Osteocyte (in vitro differentiated cells): Measurements from ENCODE around the gene FMNL2. TPM values are rescaled to one million over a fixed set of nuclear protein-coding genes. Genes with fewer than 3 reads are reported as not detected.

ENCODE experiments used
- DNase-seq: peaks from one replicate; pipeline ENCODE4 v3.0.0; 2021; ENCODE audit warnings: mixed read lengths; ENCODE audit not compliant: unreplicated experiment; ENCODE audit errors: extremely low spot score
- H3K27ac Mint-ChIP-seq: one replicate; pipeline ENCODE4 v1.8.0; 2021; ENCODE audit warnings: mild to moderate bottlenecking, mixed read lengths; ENCODE audit not compliant: unreplicated experiment
- H3K27me3 Mint-ChIP-seq: one replicate; pipeline ENCODE4 v1.8.0; 2021; ENCODE audit warnings: mixed read lengths; ENCODE audit not compliant: unreplicated experiment
- H3K36me3 Mint-ChIP-seq: one replicate; pipeline ENCODE4 v1.8.0; 2021; ENCODE audit warnings: mixed read lengths; ENCODE audit not compliant: unreplicated experiment
- H3K4me1 Mint-ChIP-seq: one replicate; pipeline ENCODE4 v1.8.0; 2021; ENCODE audit warnings: mixed read lengths; ENCODE audit not compliant: unreplicated experiment
- H3K4me3 Mint-ChIP-seq: one replicate; pipeline ENCODE4 v1.8.0; 2021; ENCODE audit warnings: mild to moderate bottlenecking, moderate library complexity, mixed read lengths; ENCODE audit not compliant: unreplicated experiment
- H3K9me3 Mint-ChIP-seq: one replicate; pipeline ENCODE4 v1.8.0; 2021; ENCODE audit warnings: mixed read lengths; ENCODE audit not compliant: unreplicated experiment
- CTCF ChIP-seq: fragments of 200-600 bp; sonication (generic); IDR thresholded peaks from 2 replicates; pipeline ENCODE4 v1.5.0; 2021; ENCODE audit warnings: antibody characterized with exemption, mild to moderate bottlenecking, moderate library complexity
- total RNA-seq: library from RNA; stranded (reverse); gene quantifications from 2 replicates; pipeline ENCODE4 v1.2.1, GENCODE V29; 2021

Gene FMNL2
- total RNA-seq, 1 donor from 2014 or later, result 45.3 TPM

- Mint-ChIP-seq H3K27me3 (no peaks in the 10 kb centered on the region), H3K4me1 (peaks cover 8% of the 10 kb centered on the region), H3K27ac (no peak overlapping the region), H3K36me3 (peaks cover 24% of the 10 kb centered on the region), H3K9me3 (no peaks in the 10 kb centered on the region), H3K4me3 (no peak overlapping the region)
- TF ChIP-seq CTCF, result no peak
- DNase-seq, result no peak
Measured at GRCh38 chr2:152646775-152647174, 311.8 kb downstream of the FMNL2 start.

DNA sequence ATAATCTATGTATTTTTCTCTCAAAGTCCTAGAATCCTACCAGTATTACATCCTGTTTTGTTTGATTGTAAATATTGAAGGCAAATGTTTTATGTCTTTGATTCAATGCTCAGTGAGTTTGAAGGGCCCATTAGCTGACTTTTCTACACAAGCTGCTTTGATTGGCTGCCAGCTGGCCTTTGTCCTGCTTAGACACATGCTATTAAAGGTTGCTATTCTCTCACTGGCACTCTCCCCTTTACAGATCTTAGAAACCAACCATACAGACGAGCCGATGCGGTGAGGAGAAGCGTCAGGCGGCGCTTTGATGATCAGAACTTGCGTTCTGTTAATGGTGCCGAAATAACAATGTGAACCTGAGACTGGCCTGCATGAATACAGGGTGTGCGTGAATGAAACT, 312.6 kb downstream of the FMNL2 start:
- peak overlapping the region; percentile 28 for H3K27ac Mint-ChIP-seq
- H3K36me3 Mint-ChIP-seq, result peaks cover 21% of the 10 kb centered on the region
- no peak for DNase-seq
- no peaks in the 10 kb centered on the region for H3K27me3 Mint-ChIP-seq
- H3K4me1 Mint-ChIP-seq, result peaks cover 8% of the 10 kb centered on the region
- no peaks in the 10 kb centered on the region for H3K9me3 Mint-ChIP-seq
- no peak overlapping the region for H3K4me3 Mint-ChIP-seq
- no peak for TF ChIP-seq CTCF

DNA sequence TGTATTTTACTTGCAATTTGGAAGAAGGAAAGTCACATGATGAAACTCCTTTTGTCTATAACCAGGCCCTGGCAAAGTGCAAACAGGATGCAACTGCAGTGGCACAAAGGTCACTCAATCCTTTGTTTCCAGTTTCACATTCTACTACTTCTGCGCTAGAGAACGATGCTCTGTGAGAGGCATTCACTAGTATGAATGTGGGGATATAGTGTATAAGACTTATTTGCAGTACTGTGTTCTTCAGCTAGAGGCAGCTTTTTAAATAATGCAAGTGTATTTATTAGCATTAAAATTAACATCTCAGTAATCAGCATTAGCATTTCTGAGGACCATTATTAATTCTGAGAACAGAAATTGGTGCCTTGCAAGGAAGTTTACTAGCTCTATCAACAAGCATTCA, 313.4 kb downstream of the FMNL2 start:
- no peak for DNase-seq
- Mint-ChIP-seq H3K4me3 (no peak overlapping the region), H3K36me3 (peaks cover 19% of the 10 kb centered on the region), H3K27ac (no peak overlapping the region), H3K4me1 (peaks cover 8% of the 10 kb centered on the region), H3K27me3 (no peaks in the 10 kb centered on the region), H3K9me3 (no peaks in the 10 kb centered on the region)
- peak; percentile 31 for TF ChIP-seq CTCF

- Mint-ChIP-seq H3K36me3 (peaks cover 13% of the 10 kb centered on the region), H3K4me1 (peaks cover 8% of the 10 kb centered on the region), H3K27me3 (no peaks in the 10 kb centered on the region), H3K4me3 (no peak overlapping the region), H3K27ac (no peak overlapping the region), H3K9me3 (no peaks in the 10 kb centered on the region)
- DNase-seq, result no peak
- TF ChIP-seq CTCF, result no peak
Measured at GRCh38 chr2:152649997-152650396, 315.0 kb downstream of the FMNL2 start.

DNA sequence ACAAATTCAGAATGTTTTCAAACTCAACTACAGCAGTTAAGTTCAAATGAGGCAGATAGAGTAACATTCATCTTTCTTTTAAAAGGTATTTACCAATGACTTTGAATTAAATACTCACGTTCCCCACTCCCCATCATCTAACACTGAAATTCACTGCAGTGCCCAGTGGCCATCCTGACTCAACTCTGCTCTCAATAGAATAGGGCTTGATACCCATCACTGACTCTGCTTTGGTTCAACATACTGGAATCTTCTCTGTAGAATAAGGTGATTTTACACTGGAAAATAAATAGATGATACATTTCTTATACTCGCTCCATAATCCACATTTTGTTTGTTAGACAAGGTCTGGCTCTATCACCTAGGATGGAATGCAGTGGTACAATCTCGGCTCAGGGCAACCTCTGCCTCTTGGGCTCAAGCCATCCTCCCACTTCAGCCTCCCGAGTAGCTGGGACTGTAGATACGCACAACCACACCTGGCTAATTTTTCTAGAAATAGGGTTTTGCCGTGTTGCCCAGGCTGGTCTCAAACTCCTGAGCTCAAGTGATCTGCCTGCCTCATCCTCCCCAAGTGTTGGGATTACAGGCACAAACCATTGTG, 315.9 kb downstream of the FMNL2 start:
- DNase-seq, result no peak
- Mint-ChIP-seq H3K4me3 (no peak overlapping the region), H3K4me1 (peaks cover 8% of the 10 kb centered on the region), H3K36me3 (peaks cover 14% of the 10 kb centered on the region), H3K27ac (no peak overlapping the region), H3K9me3 (no peaks in the 10 kb centered on the region), H3K27me3 (no peaks in the 10 kb centered on the region)
- no peak for TF ChIP-seq CTCF
